Osteocyte (in vitro differentiated cells): Measurements from ENCODE around the gene FUT2. TPM values are rescaled to one million over a fixed set of nuclear protein-coding genes. Genes with fewer than 3 reads are reported as not detected.

Experiments
- DNase-seq: peaks from one replicate; pipeline ENCODE4 v3.0.0; 2021; ENCODE audit warnings: mixed read lengths; ENCODE audit not compliant: unreplicated experiment; ENCODE audit errors: extremely low spot score
- H3K27ac Mint-ChIP-seq: one replicate; pipeline ENCODE4 v1.8.0; 2021; ENCODE audit warnings: mild to moderate bottlenecking, mixed read lengths; ENCODE audit not compliant: unreplicated experiment
- H3K27me3 Mint-ChIP-seq: one replicate; pipeline ENCODE4 v1.8.0; 2021; ENCODE audit warnings: mixed read lengths; ENCODE audit not compliant: unreplicated experiment
- H3K36me3 Mint-ChIP-seq: one replicate; pipeline ENCODE4 v1.8.0; 2021; ENCODE audit warnings: mixed read lengths; ENCODE audit not compliant: unreplicated experiment
- H3K4me1 Mint-ChIP-seq: one replicate; pipeline ENCODE4 v1.8.0; 2021; ENCODE audit warnings: mixed read lengths; ENCODE audit not compliant: unreplicated experiment
- H3K4me3 Mint-ChIP-seq: one replicate; pipeline ENCODE4 v1.8.0; 2021; ENCODE audit warnings: mild to moderate bottlenecking, moderate library complexity, mixed read lengths; ENCODE audit not compliant: unreplicated experiment
- H3K9me3 Mint-ChIP-seq: one replicate; pipeline ENCODE4 v1.8.0; 2021; ENCODE audit warnings: mixed read lengths; ENCODE audit not compliant: unreplicated experiment
- CTCF ChIP-seq: fragments of 200-600 bp; sonication (generic); IDR thresholded peaks from 2 replicates; pipeline ENCODE4 v1.5.0; 2021; ENCODE audit warnings: antibody characterized with exemption, mild to moderate bottlenecking, moderate library complexity
- total RNA-seq: library from RNA; stranded (reverse); gene quantifications from 2 replicates; pipeline ENCODE4 v1.2.1, GENCODE V29; 2021

FUT2 gene
- total RNA-seq, 1 donor from 2014 or later = not detected

- Mint-ChIP-seq H3K4me3 (peak overlapping the region; percentile 75), H3K27ac (peak overlapping the region; percentile 37), H3K27me3 (no peaks in the 10 kb centered on the region), H3K36me3 (no peaks in the 10 kb centered on the region), H3K9me3 (no peaks in the 10 kb centered on the region), H3K4me1 (peaks cover 7% of the 10 kb centered on the region)
- peak; percentile 45 for TF ChIP-seq CTCF
- DNase-seq = peak; percentile 94
These were observed 43.0 kb downstream of the FUT2 start for GRCh38 chr19:48738557-48739403.

GRCh38 chr19:48739404-48740163 lies 43.8 kb downstream of the FUT2 start:
- Mint-ChIP-seq H3K4me1 (peaks cover 7% of the 10 kb centered on the region), H3K27ac (no peak overlapping the region), H3K9me3 (no peaks in the 10 kb centered on the region), H3K4me3 (peak overlapping the region; percentile 35), H3K36me3 (no peaks in the 10 kb centered on the region), H3K27me3 (no peaks in the 10 kb centered on the region)
- DNase-seq = no peak
- no peak for TF ChIP-seq CTCF

- DNase-seq = no peak
- H3K36me3 Mint-ChIP-seq = no peaks in the 10 kb centered on the region
- H3K9me3 Mint-ChIP-seq = no peaks in the 10 kb centered on the region
- H3K27me3 Mint-ChIP-seq = no peaks in the 10 kb centered on the region
- no peak within 1 kb of the TSS for H3K27ac Mint-ChIP-seq
- H3K4me1 Mint-ChIP-seq = peaks cover 4% of the 10 kb centered on the region
- peak within 1 kb of the TSS; percentile 35 for H3K4me3 Mint-ChIP-seq
- TF ChIP-seq CTCF = no peak
These were observed 44.6 kb downstream of the FUT2 start, which contains the start of gene RASIP1 for GRCh38 chr19:48740164-48740972. TSS of gene RASIP1 (minus strand) at chr19:48740610. CDS start at chr19:48740282, 328 bp downstream.

GRCh38 chr19:48741129-48741999 lies 45.6 kb downstream of the FUT2 start:
- Mint-ChIP-seq H3K27me3 (no peaks in the 10 kb centered on the region), H3K4me1 (peaks cover 4% of the 10 kb centered on the region), H3K27ac (no peak overlapping the region), H3K36me3 (no peaks in the 10 kb centered on the region), H3K9me3 (no peaks in the 10 kb centered on the region), H3K4me3 (no peak overlapping the region)
- no peak for TF ChIP-seq CTCF
- DNase-seq = no peak
